WTC11 (cell line): ENCODE data around the gene SLC2A4. TPM values are rescaled to one million over a fixed set of nuclear protein-coding genes. Genes with fewer than 3 reads are reported as not detected.

Experiments used
- ATAC-seq: fragments of 200-7000 bp; cut with Tn5 transposase; 2 replicates; pipeline ENCODE4 v1.10.0; 2021; ENCODE audit warnings: mild to moderate bottlenecking, moderate library complexity
- CTCF ChIA-PET: fragments of 300-600 bp; sonication (Branson Sonifier 250); formaldehyde crosslinking; loops from one replicate; lab custom pipeline; 2021; ENCODE audit warnings: antibody characterized with exemption; lab: Charles Lee
- POLR2A ChIA-PET: fragments of 350-600 bp; sonication (Branson Sonifier 250); formaldehyde crosslinking; loops from one replicate; lab custom pipeline; 2021; ENCODE audit warnings: antibody characterized with exemption; lab: Charles Lee
- DNase-seq: peaks from one replicate; pipeline ENCODE4 v3.0.0; 2021; ENCODE audit warnings: low spot score
- H3K27ac Mint-ChIP-seq: 2 replicates; pipeline ENCODE4 v1.8.0; 2021; ENCODE audit warnings: mixed read lengths
- H3K27me3 Mint-ChIP-seq: 2 replicates; pipeline ENCODE4 v1.8.0; 2021; ENCODE audit warnings: low read depth, mild to moderate bottlenecking, moderate library complexity, mixed read lengths
- H3K36me3 Mint-ChIP-seq: 2 replicates; pipeline ENCODE4 v1.8.0; 2021; ENCODE audit warnings: mixed read lengths
- H3K4me1 Mint-ChIP-seq: 2 replicates; pipeline ENCODE4 v1.8.0; 2022; ENCODE audit warnings: mixed read lengths
- H3K4me3 Mint-ChIP-seq: 2 replicates; pipeline ENCODE4 v1.8.0; 2021; ENCODE audit warnings: mild to moderate bottlenecking, moderate library complexity, mixed read lengths
- H3K9me3 Mint-ChIP-seq: 2 replicates; pipeline ENCODE4 v1.8.0; 2021; ENCODE audit warnings: mixed read lengths
- AFF4 ChIP-seq: sonication (generic); formaldehyde crosslinking; IDR thresholded peaks from 2 replicates; pipeline ENCODE4 v1.8.1; 2023; ENCODE audit warnings: mild to moderate bottlenecking, missing genetic modification reagents, borderline replicate concordance
- ATF2 ChIP-seq: sonication (generic); formaldehyde crosslinking; IDR thresholded peaks from 2 replicates; pipeline ENCODE4 v1.8.1; 2022; ENCODE audit warnings: low read depth, missing genetic modification reagents, borderline replicate concordance
- ATF3 ChIP-seq: sonication (generic); formaldehyde crosslinking; conservative IDR thresholded peaks from 2 replicates; pipeline ENCODE4 v1.8.1; 2022; ENCODE audit warnings: mild to moderate bottlenecking, missing genetic modification reagents
- ELF4 ChIP-seq: sonication (generic); formaldehyde crosslinking; IDR thresholded peaks from 2 replicates; pipeline ENCODE4 v1.8.1; 2022; ENCODE audit warnings: low read depth, mild to moderate bottlenecking, moderate library complexity, missing genetic modification reagents
- GRHL2 ChIP-seq: fragments of 250-450 bp; sonication (Bioruptor Pico); IDR thresholded peaks from 2 replicates; pipeline ENCODE4 v1.8.0; 2022; ENCODE audit warnings: mild to moderate bottlenecking, moderate library complexity; ENCODE audit not compliant: insufficient replicate concordance, severe bottlenecking
- GTF2I ChIP-seq: fragments of 250-450 bp; sonication (Bioruptor Pico); conservative IDR thresholded peaks from 2 replicates; pipeline ENCODE4 v1.4.0; 2021; ENCODE audit warnings: mild to moderate bottlenecking
- JAZF1 ChIP-seq: fragments of 250-450 bp; sonication (Bioruptor Pico); IDR thresholded peaks from 2 replicates; pipeline ENCODE4 v1.9.0; 2021; ENCODE audit warnings: moderate library complexity, mild to moderate bottlenecking, inconsistent platforms
- JUN ChIP-seq: sonication (generic); formaldehyde crosslinking; IDR thresholded peaks from 2 replicates; pipeline ENCODE4 v1.8.0; 2023; ENCODE audit warnings: mild to moderate bottlenecking, missing genetic modification reagents
- NFATC4 ChIP-seq: fragments of 250-450 bp; sonication (Bioruptor Pico); IDR thresholded peaks from 2 replicates; pipeline ENCODE4 v1.9.0; 2021; ENCODE audit warnings: mild to moderate bottlenecking
- NFYB ChIP-seq: sonication (generic); formaldehyde crosslinking; conservative IDR thresholded peaks from 2 replicates; pipeline ENCODE4 v1.8.0; 2022; ENCODE audit warnings: low read depth, missing genetic modification reagents
- PRRX2 ChIP-seq: fragments of 250-450 bp; sonication (Bioruptor Pico); IDR thresholded peaks from 2 replicates; pipeline ENCODE4 v1.8.0; 2021; ENCODE audit warnings: mild to moderate bottlenecking
- SMAD3 ChIP-seq: sonication (generic); formaldehyde crosslinking; IDR thresholded peaks from 2 replicates; pipeline ENCODE4 v1.8.0; 2022; ENCODE audit warnings: missing genetic modification reagents, mild to moderate bottlenecking, borderline replicate concordance
- ZBTB21 ChIP-seq: sonication (generic); formaldehyde crosslinking; IDR thresholded peaks from 2 replicates; pipeline ENCODE4 v1.8.1; 2023; ENCODE audit warnings: mild to moderate bottlenecking, missing genetic modification reagents, borderline replicate concordance
- ZNF121 ChIP-seq: sonication (generic); formaldehyde crosslinking; IDR thresholded peaks from 2 replicates; pipeline ENCODE4 v1.8.0; 2023; ENCODE audit warnings: missing genetic modification reagents
- ZNF263 ChIP-seq: sonication (generic); formaldehyde crosslinking; IDR thresholded peaks from 2 replicates; pipeline ENCODE4 v1.8.1; 2022; ENCODE audit warnings: low read depth, mild to moderate bottlenecking, moderate library complexity, missing genetic modification reagents
- ZNF317 ChIP-seq: sonication (generic); formaldehyde crosslinking; IDR thresholded peaks from 2 replicates; pipeline ENCODE4 v1.8.1; 2023; ENCODE audit warnings: low read depth, mild to moderate bottlenecking, moderate library complexity, missing genetic modification reagents, borderline replicate concordance
- total RNA-seq: library from RNA; stranded (reverse); gene quantifications from 3 replicates; pipeline ENCODE4 v1.2.3, GENCODE V29; 2021
- TF ChIP-seq, protein P1 (sequence below): fragments of 200-600 bp; IDR thresholded peaks from 2 replicates; pipeline ENCODE4 v1.8.0; 2022; ENCODE audit warnings: antibody characterized with exemption
- TF ChIP-seq, protein P2 (sequence below): sonication (generic); formaldehyde crosslinking; IDR thresholded peaks from 2 replicates; pipeline ENCODE4 v1.8.1; 2023; ENCODE audit warnings: mild to moderate bottlenecking, missing genetic modification reagents, moderate library complexity
- TF ChIP-seq, protein P3 (sequence below): sonication (generic); formaldehyde crosslinking; IDR thresholded peaks from 2 replicates; pipeline ENCODE4 v1.8.0; 2023; ENCODE audit warnings: missing genetic modification reagents

The SLC2A4 gene
- total RNA-seq, 1 experiment from 2014 or later, result 6.4 TPM

DNA sequence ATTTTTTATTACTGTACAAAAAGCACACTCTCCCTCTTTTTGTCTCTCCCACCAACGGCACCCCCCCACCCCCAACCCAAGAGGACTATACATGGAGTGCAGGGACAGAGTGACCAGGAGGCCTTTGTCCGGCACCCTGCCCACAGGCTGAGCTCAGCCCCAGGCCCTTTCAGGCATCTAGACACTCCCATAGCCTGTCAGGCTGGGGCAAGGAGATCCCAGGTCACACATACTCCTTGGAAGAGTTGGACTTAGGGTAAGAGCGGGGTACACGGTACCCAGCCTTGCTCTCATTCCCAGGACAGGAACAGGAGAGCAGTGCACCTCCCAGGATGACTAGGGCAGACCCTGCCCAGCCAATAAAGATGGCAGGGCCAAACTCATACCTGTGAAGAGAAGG is 21.4 kb upstream of the SLC2A4 start:
- peak overlapping the region; percentile 78 for H3K4me3 Mint-ChIP-seq
- H3K36me3 Mint-ChIP-seq, result peaks cover 19% of the 10 kb centered on the region
- H3K27ac Mint-ChIP-seq, result peak overlapping the region; percentile 91
- ATAC-seq (no peak), DNase-seq (no peak)
- H3K9me3 Mint-ChIP-seq, result no peaks in the 10 kb centered on the region
- ChIA-PET POLR2A (interaction anchor here (0.7 to 1.2 kb wide), 3 partner anchors 20 to 40 kb away, joined by 3 to 9 read pairs (median 3); partner anchors contain the start of genes ACADVL and DLG4), CTCF (interaction anchor here (1.2 kb wide), 2 partner anchors 20 to 36 kb away, joined by 4 read pairs; no protein-coding TSS in a partner anchor)
- H3K27me3 Mint-ChIP-seq, result no peaks in the 10 kb centered on the region
- peaks cover 17% of the 10 kb centered on the region for H3K4me1 Mint-ChIP-seq
- TF ChIP-seq, protein P1, sequence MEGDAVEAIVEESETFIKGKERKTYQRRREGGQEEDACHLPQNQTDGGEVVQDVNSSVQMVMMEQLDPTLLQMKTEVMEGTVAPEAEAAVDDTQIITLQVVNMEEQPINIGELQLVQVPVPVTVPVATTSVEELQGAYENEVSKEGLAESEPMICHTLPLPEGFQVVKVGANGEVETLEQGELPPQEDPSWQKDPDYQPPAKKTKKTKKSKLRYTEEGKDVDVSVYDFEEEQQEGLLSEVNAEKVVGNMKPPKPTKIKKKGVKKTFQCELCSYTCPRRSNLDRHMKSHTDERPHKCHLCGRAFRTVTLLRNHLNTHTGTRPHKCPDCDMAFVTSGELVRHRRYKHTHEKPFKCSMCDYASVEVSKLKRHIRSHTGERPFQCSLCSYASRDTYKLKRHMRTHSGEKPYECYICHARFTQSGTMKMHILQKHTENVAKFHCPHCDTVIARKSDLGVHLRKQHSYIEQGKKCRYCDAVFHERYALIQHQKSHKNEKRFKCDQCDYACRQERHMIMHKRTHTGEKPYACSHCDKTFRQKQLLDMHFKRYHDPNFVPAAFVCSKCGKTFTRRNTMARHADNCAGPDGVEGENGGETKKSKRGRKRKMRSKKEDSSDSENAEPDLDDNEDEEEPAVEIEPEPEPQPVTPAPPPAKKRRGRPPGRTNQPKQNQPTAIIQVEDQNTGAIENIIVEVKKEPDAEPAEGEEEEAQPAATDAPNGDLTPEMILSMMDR, result no peak
- TF ChIP-seq NFATC4 (CRISPR knock-in tag), result peak; percentile 33; the same call in 1 of the 2 replicates

GRCh38 chr17:7260651-7261378 is 20.7 kb upstream of the SLC2A4 start:
- Mint-ChIP-seq H3K4me3 (peak overlapping the region; percentile 78), H3K36me3 (peaks cover 15% of the 10 kb centered on the region), H3K27me3 (no peaks in the 10 kb centered on the region), H3K4me1 (peaks cover 18% of the 10 kb centered on the region), H3K9me3 (no peaks in the 10 kb centered on the region), H3K27ac (peak overlapping the region; percentile 94)
- ChIA-PET POLR2A (interaction anchor here (1.1 to 1.2 kb wide), 2 partner anchors 20 to 41 kb away, joined by 3 to 9 read pairs; partner anchors contain the start of genes ACADVL and DLG4), CTCF (interaction anchor here (1.1 to 1.2 kb wide), 3 partner anchors 12 to 36 kb away, joined by 3 to 4 read pairs (median 4); no protein-coding TSS in a partner anchor)
- ATAC-seq (peak; percentile 27), DNase-seq (peak; percentile 89)
- TF ChIP-seq ZNF121 (CRISPR knock-in tag), result no peak
- TF ChIP-seq PRRX2 (CRISPR knock-in tag), result no peak
- TF ChIP-seq ZNF317 (CRISPR knock-in tag), result no peak
- 0 out of 2 replicates have a peak, but pooled peaks have one; percentile 24 for TF ChIP-seq ZBTB21 (CRISPR knock-in tag)
- TF ChIP-seq ZNF263 (CRISPR knock-in tag), result no peak
- TF ChIP-seq SMAD3 (CRISPR knock-in tag), result 0 out of 2 replicates have a peak, but pooled peaks have one; percentile 46
- TF ChIP-seq AFF4 (CRISPR knock-in tag), result peak; percentile 34; the same call in 1 of the 2 replicates
- TF ChIP-seq GRHL2 (CRISPR knock-in tag), result no peak
- no peak for TF ChIP-seq NFYB
- TF ChIP-seq, protein P1, result no peak
- TF ChIP-seq ATF2 (CRISPR knock-in tag), result no peak
- no peak for TF ChIP-seq JUN
- TF ChIP-seq GTF2I (CRISPR knock-in tag), result no peak
- no peak for TF ChIP-seq ELF4 (CRISPR knock-in tag)
- TF ChIP-seq, protein P2, sequence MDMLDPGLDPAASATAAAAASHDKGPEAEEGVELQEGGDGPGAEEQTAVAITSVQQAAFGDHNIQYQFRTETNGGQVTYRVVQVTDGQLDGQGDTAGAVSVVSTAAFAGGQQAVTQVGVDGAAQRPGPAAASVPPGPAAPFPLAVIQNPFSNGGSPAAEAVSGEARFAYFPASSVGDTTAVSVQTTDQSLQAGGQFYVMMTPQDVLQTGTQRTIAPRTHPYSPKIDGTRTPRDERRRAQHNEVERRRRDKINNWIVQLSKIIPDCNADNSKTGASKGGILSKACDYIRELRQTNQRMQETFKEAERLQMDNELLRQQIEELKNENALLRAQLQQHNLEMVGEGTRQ (CRISPR knock-in tag), result 0 out of 2 replicates have a peak, but pooled peaks have one; percentile 6
- no peak for TF ChIP-seq ATF3
- TF ChIP-seq, protein P3, sequence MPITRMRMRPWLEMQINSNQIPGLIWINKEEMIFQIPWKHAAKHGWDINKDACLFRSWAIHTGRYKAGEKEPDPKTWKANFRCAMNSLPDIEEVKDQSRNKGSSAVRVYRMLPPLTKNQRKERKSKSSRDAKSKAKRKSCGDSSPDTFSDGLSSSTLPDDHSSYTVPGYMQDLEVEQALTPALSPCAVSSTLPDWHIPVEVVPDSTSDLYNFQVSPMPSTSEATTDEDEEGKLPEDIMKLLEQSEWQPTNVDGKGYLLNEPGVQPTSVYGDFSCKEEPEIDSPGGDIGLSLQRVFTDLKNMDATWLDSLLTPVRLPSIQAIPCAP (CRISPR knock-in tag), result no peak
- no peak for TF ChIP-seq JAZF1
